HepG2 (cell line): ENCODE measurements around the gene WNT2B. TPM values are rescaled to one million over a fixed set of nuclear protein-coding genes. Genes with fewer than 3 reads are reported as not detected.

Experiments used
- ATAC-seq: fragments of 200-7000 bp; cut with Tn5 transposase; 3 replicates; pipeline ENCODE4 v1.9.1; 2020; ENCODE audit warnings: mild to moderate bottlenecking, moderate library complexity
- BruUV-seq: library from RNA; stranded (reverse); fragments of 400-500 nt; replicated peaks from 2 replicates; lab custom pipeline; 2021; lab: Mats Ljungman, UMichigan
- CTCF ChIA-PET: fragments of 300-600 bp; formaldehyde crosslinking; extraction: SDS; loops from one replicate; lab custom pipeline; 2021; ENCODE audit warnings: low total read pairs, inconsistent platforms, low intra/inter-chr PET ratio; lab: Yijun Ruan, JAX
- POLR2A ChIA-PET: fragments of 350-600 bp; sonication (Branson Sonifier 250); formaldehyde crosslinking; loops from one replicate; lab custom pipeline; 2020; ENCODE audit warnings: antibody characterized with exemption, inconsistent platforms; lab: Yijun Ruan, JAX
- DNase-seq: peaks from one replicate; pipeline ENCODE4 v3.0.0-alpha.2; 2015; ENCODE audit warnings: low spot score
- FAIRE-seq: peaks from 3 replicates; lab custom pipeline; 2011; peaks lifted over from hg19 to GRCh38; lab: Jason Lieb, UNC
- H2AFZ ChIP-seq: one replicate; pipeline ENCODE4 v1.6.1; 2011; ENCODE audit warnings: low read length, inconsistent platforms
- H3K27ac ChIP-seq: fragments of 300-600 bp; 3 replicates; pipeline ENCODE4 v1.8.0; 2011; ENCODE audit warnings: mixed run types, mild to moderate bottlenecking, mixed read lengths, low read length, inconsistent platforms; ENCODE audit not compliant: insufficient read depth; ENCODE audit errors: extremely low read length
- H3K27me3 ChIP-seq, 2 experiments: fragments of 200-600 bp in 1 of 2; 2 replicates in 1 of 2; 3 replicates in 1 of 2; pipeline versions ENCODE4 v1.6.0 to v1.8.0; 2011; ENCODE audit warnings: low read length in 2 of 2, mild to moderate bottlenecking in 2 of 2, moderate library complexity in 2 of 2, inconsistent platforms in 1 of 2; ENCODE audit not compliant: insufficient read depth in 2 of 2, control insufficient read depth in 1 of 2
- H3K36me3 ChIP-seq, 2 experiments: fragments of 200-600 bp in 1 of 2; replicated peaks in 1 of 2; 2 replicates in 1 of 2; 3 replicates in 1 of 2; pipeline versions ENCODE4 v1.5.1 to v1.8.0; 2011; ENCODE audit warnings: low read length in 2 of 2, inconsistent platforms in 1 of 2; ENCODE audit not compliant: insufficient read depth in 2 of 2, control insufficient read depth in 1 of 2
- H3K4me1 ChIP-seq: 2 replicates; pipeline ENCODE4 v1.5.1; 2012; ENCODE audit warnings: low read length, inconsistent platforms; ENCODE audit not compliant: insufficient read depth
- H3K4me2 ChIP-seq: 2 replicates; pipeline ENCODE4 v1.6.0; 2011; ENCODE audit warnings: low read depth, low read length, inconsistent platforms
- H3K4me3 ChIP-seq, 3 experiments: fragments of 200-600 bp in 1 of 3; sonication (generic), shearing (Covaris generic) in 1 of 3; replicated peaks in 1 of 3; 2 replicates each; pipeline ENCODE4 v1.5.1; 2011 to 2016; ENCODE audit warnings: low read length in 3 of 3, inconsistent platforms in 2 of 3, low read depth in 2 of 3, mild to moderate bottlenecking in 2 of 3, control low read depth in 1 of 3, mixed read lengths in 1 of 3; ENCODE audit not compliant: insufficient read depth in 1 of 3
- H3K79me2 ChIP-seq: one replicate; pipeline ENCODE4 v1.6.1; 2011; ENCODE audit warnings: low read length, inconsistent platforms; ENCODE audit not compliant: insufficient read depth
- H3K9ac ChIP-seq: 2 replicates; pipeline ENCODE4 v1.6.0; 2011; ENCODE audit warnings: mild to moderate bottlenecking, low read depth, low read length, inconsistent platforms; ENCODE audit not compliant: insufficient read depth
- H3K9me3 ChIP-seq: 2 replicates; pipeline ENCODE4 v1.5.1; 2012; ENCODE audit warnings: mild to moderate bottlenecking, low read length
- H4K20me1 ChIP-seq: 2 replicates; pipeline ENCODE4 v1.6.0; 2011; ENCODE audit warnings: inconsistent platforms, mild to moderate bottlenecking, low read length, moderate library complexity; ENCODE audit not compliant: insufficient read depth
- GLI4 ChIP-seq: sonication (generic); formaldehyde crosslinking; IDR thresholded peaks from 2 replicates; pipeline ENCODE4 v1.5.1; 2020; ENCODE audit warnings: missing genetic modification reagents, mild to moderate bottlenecking, moderate library complexity, borderline replicate concordance
- MYC ChIP-seq: sonication (generic); formaldehyde crosslinking; IDR thresholded peaks from 2 replicates; pipeline ENCODE4 v1.9.0; 2021; ENCODE audit warnings: missing genetic modification reagents, borderline replicate concordance
- MYNN ChIP-seq: sonication (generic); formaldehyde crosslinking; IDR thresholded peaks from 2 replicates; pipeline ENCODE4 v1.4.0; 2020; ENCODE audit warnings: mild to moderate bottlenecking, low read depth, missing genetic modification reagents
- NCOA2 ChIP-seq: sonication (generic); formaldehyde crosslinking; IDR thresholded peaks from 2 replicates; pipeline ENCODE4 v1.8.0; 2022; ENCODE audit warnings: inconsistent platforms
- PHF21A ChIP-seq: sonication (generic); formaldehyde crosslinking; IDR thresholded peaks from 2 replicates; pipeline ENCODE4 v1.5.0; 2020; ENCODE audit warnings: mild to moderate bottlenecking, missing genetic modification reagents
- POLR2AphosphoS5 ChIP-seq: IDR thresholded peaks from 2 replicates; pipeline ENCODE4 v1.6.1; 2012; ENCODE audit warnings: low read depth, low read length
- ZBTB26 ChIP-seq: IDR thresholded peaks from 2 replicates; pipeline ENCODE4 v1.6.1; 2016; ENCODE audit warnings: missing compliant biosample characterization, missing genetic modification reagents, borderline replicate concordance
- ZNF496 ChIP-seq: sonication (generic); formaldehyde crosslinking; IDR thresholded peaks from 2 replicates; pipeline ENCODE4 v1.8.1; 2023; ENCODE audit warnings: mild to moderate bottlenecking, moderate library complexity, missing genetic modification reagents; ENCODE audit not compliant: insufficient replicate concordance
- ZNF652 ChIP-seq: IDR thresholded peaks from 2 replicates; pipeline ENCODE4 v1.6.1; 2016; ENCODE audit warnings: low read depth, borderline replicate concordance
- ZNF660 ChIP-seq: sonication (generic); formaldehyde crosslinking; IDR thresholded peaks from 2 replicates; pipeline ENCODE4 v1.5.1; 2020; ENCODE audit warnings: mild to moderate bottlenecking, low read depth, missing genetic modification reagents, borderline replicate concordance
- ZNF7 ChIP-seq: IDR thresholded peaks from 2 replicates; pipeline ENCODE4 v1.6.1; 2016; ENCODE audit warnings: missing biosample characterization, missing genetic modification reagents
- ZNF75D ChIP-seq: sonication (generic); formaldehyde crosslinking; IDR thresholded peaks from 2 replicates; pipeline ENCODE4 v1.8.1; 2023; ENCODE audit warnings: missing genetic modification reagents, mild to moderate bottlenecking, borderline replicate concordance
- WGBS: methylation state at CpG from one replicate; pipeline ENCODE4 v1.1.6; 2017; ENCODE audit warnings: low lambda C conversion rate; 5-methylcytosine and 5-hydroxymethylcytosine counted together
- in situ Hi-C: cut with HindIII; loops from 2 replicates; pipeline ENCODE4 v1.10.0; 2017; ENCODE audit warnings: low pct_unique_long_range_greater_than_20kb; ENCODE audit not compliant: extremely low pct_ligation_motif_present
- intact Hi-C: fragments of 100-400 bp; cut with micrococcal nuclease; formaldehyde crosslinking; loops from one replicate; pipeline ENCODE4 v1.10.0; 2022; ENCODE audit not compliant: unreplicated experiment
- polyA plus RNA-seq, 8 experiments: library from polyadenylated mRNA; depleted of rRNA in 3 of 8; stranded (reverse) in 7 of 8; unstranded in 1 of 8; fragments of >200 nt; fragmentation: Illumina TruSeq in 4 of 8; extraction: Trizol in 4 of 8; gene quantifications; 2 replicates each; pipeline versions ENCODE4 v1.2.1 to v1.2.3, GENCODE V29; 2011 to 2016; ENCODE audit warnings: low read depth in 4 of 8, missing spikeins in 1 of 8, mixed read lengths in 1 of 8; ENCODE audit not compliant: insufficient read depth in 1 of 8
- total RNA-seq, 5 experiments: library from RNA; depleted of rRNA; stranded (reverse); fragments of >200 nt; fragmentation: Illumina TruSeq; extraction: Trizol; gene quantifications; 2 replicates each; pipeline ENCODE4 v1.2.3, GENCODE V29; 2016; ENCODE audit warnings: low read depth in 1 of 5
- TF ChIP-seq, protein P1 (sequence below): sonication (generic); formaldehyde crosslinking; IDR thresholded peaks from 2 replicates; pipeline ENCODE4 v1.8.0; 2022; ENCODE audit warnings: mild to moderate bottlenecking, missing genetic modification reagents, borderline replicate concordance

The WNT2B gene
- total and polyA plus RNA-seq, 2 of the 13 experiments (the other 11 are each of a cell fraction or from before 2014, with no cell fraction given), result 0.11 to 0.32 TPM

DNA sequence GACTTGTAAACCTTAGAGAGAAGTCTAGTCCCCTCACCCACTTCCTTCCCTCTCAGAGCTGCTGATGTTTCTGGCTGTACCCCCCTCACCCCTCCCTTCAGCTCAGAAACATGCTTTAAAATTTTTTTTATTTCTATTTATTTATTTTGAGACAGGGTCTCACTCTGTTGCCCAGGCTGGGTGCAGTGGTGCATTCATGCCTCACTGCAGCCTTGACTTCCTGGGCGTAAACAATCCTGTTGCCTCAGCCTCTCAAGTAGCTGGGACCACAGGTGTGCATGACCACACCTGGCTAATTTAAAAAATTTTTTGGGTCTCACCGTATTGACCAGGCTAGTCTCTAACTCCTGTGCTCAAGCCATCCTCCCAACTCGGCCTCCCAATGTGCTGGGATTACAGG is 2.9 kb upstream of the WNT2B start:
- H3K4me2 ChIP-seq, result no peak overlapping the region
- ChIA-PET POLR2A (no interaction called here), CTCF (no interaction called here)
- no peak overlapping the region for H3K9ac ChIP-seq
- DNase-seq (no peak), ATAC-seq (no peak), FAIRE-seq (no peak)
- WGBS, result 30% methylated on average over 3 of the region's 3 CpGs
- H3K27me3 ChIP-seq, result peaks cover 18 to 90% of the 10 kb centered on the region in 2 experiments; a peak in 4 of 5 replicates
- H2AFZ ChIP-seq, result no peak overlapping the region
- BruUV-seq, result no TSS peak
- in situ Hi-C loops (loop anchor here (10.0 kb wide), 1 partner anchor 199 kb away; the partner anchor contains the start of gene RHOC), intact Hi-C loops (no loop called here)
- H3K9me3 ChIP-seq, result no peaks in the 10 kb centered on the region
- no peak overlapping the region for H3K4me3 ChIP-seq
- no peak overlapping the region for H3K27ac ChIP-seq
- TF ChIP-seq POLR2AphosphoS5 (no peak), MYNN (CRISPR knock-in tag) (no peak), MYC (CRISPR knock-in tag) (no peak), ZNF7 (CRISPR knock-in tag) (no peak), PHF21A (CRISPR knock-in tag) (no peak), ZNF75D (CRISPR knock-in tag) (no peak)
- TF ChIP-seq, protein P1, sequence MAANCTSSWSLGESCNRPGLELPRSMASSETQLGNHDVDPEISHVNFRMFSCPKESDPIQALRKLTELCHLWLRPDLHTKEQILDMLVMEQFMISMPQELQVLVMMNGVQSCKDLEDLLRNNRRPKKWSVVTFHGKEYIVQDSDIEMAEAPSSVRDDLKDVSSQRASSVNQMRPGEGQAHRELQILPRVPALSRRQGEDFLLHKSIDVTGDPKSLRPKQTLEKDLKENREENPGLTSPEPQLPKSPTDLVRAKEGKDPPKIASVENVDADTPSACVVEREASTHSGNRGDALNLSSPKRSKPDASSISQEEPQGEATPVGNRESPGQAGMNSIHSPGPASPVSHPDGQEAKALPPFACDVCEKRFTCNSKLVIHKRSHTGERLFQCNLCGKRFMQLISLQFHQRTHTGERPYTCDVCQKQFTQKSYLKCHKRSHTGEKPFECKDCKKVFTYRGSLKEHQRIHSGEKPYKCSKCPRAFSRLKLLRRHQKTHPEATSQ (CRISPR knock-in tag), result no peak
- H4K20me1 ChIP-seq, result peaks cover 2% of the 10 kb centered on the region; the same call in 1 of the 2 replicates
- no peaks in the 10 kb centered on the region for H3K36me3 ChIP-seq
- H3K4me1 ChIP-seq, result peaks cover 28% of the 10 kb centered on the region
- H3K79me2 ChIP-seq, result no peaks in the 10 kb centered on the region

DNA sequence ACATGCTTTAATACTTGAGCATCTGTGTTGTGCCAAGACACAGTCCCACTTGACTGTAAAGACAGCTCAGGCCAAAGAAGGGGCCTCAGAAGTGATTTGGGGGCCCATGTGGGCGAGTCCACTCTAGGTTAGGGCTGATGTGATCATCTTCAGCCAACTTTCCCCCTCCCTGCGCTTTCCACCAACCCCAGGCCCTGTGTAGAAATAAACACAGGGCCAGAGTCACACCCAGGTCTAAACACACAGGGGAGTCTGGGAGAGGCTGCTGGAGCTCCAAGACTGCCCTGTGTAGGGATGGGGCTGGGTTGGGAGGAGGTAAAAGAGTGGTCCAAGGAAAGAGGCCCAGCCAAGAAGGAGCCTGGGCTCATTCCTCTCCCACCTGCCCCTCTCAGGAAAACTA is 2.5 kb upstream of the WNT2B start:
- FAIRE-seq, result no peak
- no peak for ATAC-seq
- intact Hi-C loops (no loop called here), in situ Hi-C loops (loop anchor here (10.0 kb wide), 1 partner anchor 198 kb away; the partner anchor contains the start of gene RHOC)
- Histone ChIP-seq H3K4me1 (peaks cover 27% of the 10 kb centered on the region), H3K9me3 (no peaks in the 10 kb centered on the region), H3K4me2 (no peak overlapping the region), H3K9ac (no peak overlapping the region), H2AFZ (no peak overlapping the region), H3K27ac (no peak overlapping the region), H3K79me2 (no peaks in the 10 kb centered on the region), H3K4me3 (no peak overlapping the region), H3K36me3 (no peaks in the 10 kb centered on the region), H3K27me3 (peaks cover 18 to 89% of the 10 kb centered on the region in 2 experiments; a peak in 4 of 5 replicates), H4K20me1 (peaks cover 2% of the 10 kb centered on the region; the same call in 1 of the 2 replicates)
- ChIA-PET POLR2A (no interaction called here), CTCF (no interaction called here)
- no peak for DNase-seq
- WGBS, result 0% methylated on average over 1 of the region's 2 CpGs
- BruUV-seq, result no TSS peak
- TF ChIP-seq NCOA2 (CRISPR knock-in tag), result no peak
- no peak for TF ChIP-seq GLI4 (CRISPR knock-in tag)
- TF ChIP-seq ZNF496 (CRISPR knock-in tag), result no peak
- no peak for TF ChIP-seq ZNF652
- TF ChIP-seq ZBTB26 (CRISPR knock-in tag), result no peak
- no peak for TF ChIP-seq ZNF660 (CRISPR knock-in tag)
